SK-MEL-5 (cell line): ENCODE measurements around the gene SCFD2. TPM values are rescaled to one million over a fixed set of nuclear protein-coding genes. Genes with fewer than 3 reads are reported as not detected.
"Not testable (repeated sequence)": the region's sequence is repeated elsewhere in the genome, so short reads cannot be mapped to it uniquely, and the experiment has no call there.

Source experiments
- DNase-seq: peaks from one replicate; pipeline ENCODE4 v3.0.0-alpha.2; 2016; ENCODE audit warnings: low read depth, low spot score
- in situ Hi-C: cut with HindIII; loops from 2 replicates; pipeline ENCODE4 v1.10.0; 2016; ENCODE audit warnings: low sequenced_read_pairs, high pct_unique_total_duplicates, low pct_unique_long_range_greater_than_20kb
- total RNA-seq: library from RNA; depleted of rRNA; stranded (reverse); fragments of >200 nt; shearing (Covaris generic); gene quantifications from 2 replicates; pipeline ENCODE4 v1.2.3, GENCODE V29; 2014

Gene SCFD2
- total RNA-seq, 1 experiment from 2014 or later: 25.7 TPM

- DNase-seq, in situ Hi-C loops: not testable (repeated sequence)
Observed at GRCh38 chr4:53219148-53219547, 146.7 kb downstream of the SCFD2 start.

- DNase-seq: no peak
- in situ Hi-C loops: no loop called here
Observed at GRCh38 chr4:53208753-53209152, 157.1 kb downstream of the SCFD2 start.

- no peak for DNase-seq
- in situ Hi-C loops: no loop called here
Observed at GRCh38 chr4:53205970-53206369, 159.9 kb downstream of the SCFD2 start.

- in situ Hi-C loops: no loop called here
- DNase-seq: no peak
Observed at GRCh38 chr4:53199356-53199755, 166.5 kb downstream of the SCFD2 start.

GRCh38 chr4:53197772-53198142 lies 168.1 kb downstream of the SCFD2 start:
- in situ Hi-C loops: no loop called here
- DNase-seq: no peak

- peak; percentile 84 for DNase-seq
- in situ Hi-C loops: no loop called here
Observed at GRCh38 chr4:53196882-53197771, 168.7 kb downstream of the SCFD2 start.

- in situ Hi-C loops: no loop called here
- DNase-seq: no peak
Observed at GRCh38 chr4:53195815-53196661, 169.8 kb downstream of the SCFD2 start.

GRCh38 chr4:53194727-53195126 lies 171.1 kb downstream of the SCFD2 start:
- DNase-seq: no peak
- in situ Hi-C loops: no loop called here

- in situ Hi-C loops: no loop called here
Observed at GRCh38 chr4:53193111-53193510, 172.8 kb downstream of the SCFD2 start.

GRCh38 chr4:53192496-53192895 lies 173.4 kb downstream of the SCFD2 start:
- no peak for DNase-seq
- in situ Hi-C loops: no loop called here

More at GRCh38 chr4:53193111-53193510, 172.8 kb downstream of the SCFD2 start:
- no peak for DNase-seq

GRCh38 chr4:53191997-53192396 lies 173.9 kb downstream of the SCFD2 start:
- DNase-seq: no peak
- in situ Hi-C loops: no loop called here

- no peak for DNase-seq
- in situ Hi-C loops: no loop called here
Observed at GRCh38 chr4:53189011-53189410, 176.8 kb downstream of the SCFD2 start.

- in situ Hi-C loops: no loop called here
- no peak for DNase-seq
Observed at GRCh38 chr4:53186714-53187358, 179.0 kb downstream of the SCFD2 start.

GRCh38 chr4:53185869-53186585 lies 179.8 kb downstream of the SCFD2 start:
- in situ Hi-C loops: no loop called here

GRCh38 chr4:53183754-53184153 lies 182.1 kb downstream of the SCFD2 start:
- in situ Hi-C loops: no loop called here
- no peak for DNase-seq

More at GRCh38 chr4:53185869-53186585, 179.8 kb downstream of the SCFD2 start:
- peak; percentile 77 for DNase-seq

- DNase-seq, in situ Hi-C loops: not testable (repeated sequence)
Observed at GRCh38 chr4:53177751-53178150, 188.1 kb downstream of the SCFD2 start.

- DNase-seq: no peak
- in situ Hi-C loops: no loop called here
Observed at GRCh38 chr4:53175640-53176039, 190.2 kb downstream of the SCFD2 start.
